CD8-positive, alpha-beta memory T cell (primary cell): ENCODE results near the gene NRF1. TPM values are rescaled to one million over a fixed set of nuclear protein-coding genes. Genes with fewer than 3 reads are reported as not detected.
"Not testable (repeated sequence)": the region's sequence is repeated elsewhere in the genome, so short reads cannot be mapped to it uniquely, and the experiment has no call there.

ENCODE experiments used
- CTCF ChIA-PET: fragments of 350-600 bp; sonication (Branson Sonifier 250); formaldehyde crosslinking; loops from one replicate; lab custom pipeline; 2021; ENCODE audit warnings: antibody characterized with exemption; lab: Charles Lee
- POLR2A ChIA-PET: fragments of 350-600 bp; sonication (Branson Sonifier 250); formaldehyde crosslinking; loops from one replicate; lab custom pipeline; 2021; ENCODE audit warnings: antibody characterized with exemption; lab: Charles Lee
- DNase-seq, 5 donors: peaks; one replicate each; pipeline versions ENCODE4 v3.0.0 to v3.0.0-alpha.2; 2020 to 2022; ENCODE audit warnings: mixed read lengths in 1 of 5
- H3K27ac ChIP-seq: one replicate; pipeline ENCODE4 v1.7.0; 2013; ENCODE audit warnings: low read depth, mild to moderate bottlenecking, low read length, moderate library complexity
- H3K27me3 ChIP-seq: 2 replicates; pipeline ENCODE4 v1.7.0; 2013; ENCODE audit warnings: low read length, mild to moderate bottlenecking; ENCODE audit not compliant: insufficient read depth, poor library complexity, severe bottlenecking
- H3K36me3 ChIP-seq: 2 replicates; pipeline ENCODE4 v1.7.0; 2013; ENCODE audit warnings: mild to moderate bottlenecking, low read length, moderate library complexity; ENCODE audit not compliant: insufficient read depth
- H3K4me1 ChIP-seq: 2 replicates; pipeline ENCODE4 v1.7.0; 2013; ENCODE audit warnings: mild to moderate bottlenecking, low read length, moderate library complexity; ENCODE audit not compliant: insufficient read depth
- H3K4me3 ChIP-seq: 2 replicates; pipeline ENCODE4 v1.7.0; 2013; ENCODE audit warnings: mild to moderate bottlenecking, low read length
- H3K9me3 ChIP-seq: 2 replicates; pipeline ENCODE4 v1.7.0; 2013; ENCODE audit warnings: mild to moderate bottlenecking, low read length
- H3K27ac Mint-ChIP-seq, 8 donors: one replicate each; pipeline ENCODE4 v1.8.0; 2020 to 2021; ENCODE audit warnings: mixed read lengths in 8 of 8, mild to moderate bottlenecking in 6 of 8, inconsistent platforms in 3 of 8, moderate library complexity in 3 of 8
- H3K27me3 Mint-ChIP-seq, 2 donors: one replicate each; pipeline ENCODE4 v1.8.0; 2020 to 2021; ENCODE audit warnings: mixed read lengths in 2 of 2, mild to moderate bottlenecking in 1 of 2, moderate library complexity in 1 of 2
- H3K36me3 Mint-ChIP-seq, 3 donors: one replicate each; pipeline ENCODE4 v1.8.0; 2020 to 2021; ENCODE audit warnings: mixed read lengths in 3 of 3, inconsistent platforms in 1 of 3, mild to moderate bottlenecking in 1 of 3
- H3K4me1 Mint-ChIP-seq, 3 donors: one replicate each; pipeline ENCODE4 v1.8.0; 2020 to 2021; ENCODE audit warnings: mixed read lengths in 3 of 3, inconsistent platforms in 1 of 3, mild to moderate bottlenecking in 1 of 3
- H3K4me3 Mint-ChIP-seq, 7 donors: one replicate each; pipeline ENCODE4 v1.8.0; 2020 to 2021; ENCODE audit warnings: mixed read lengths in 7 of 7, mild to moderate bottlenecking in 6 of 7, moderate library complexity in 4 of 7, inconsistent platforms in 2 of 7
- H3K9me3 Mint-ChIP-seq, 5 donors: one replicate each; pipeline ENCODE4 v1.8.0; 2020 to 2022; ENCODE audit warnings: mixed read lengths in 5 of 5, mild to moderate bottlenecking in 3 of 5, moderate library complexity in 2 of 5, inconsistent platforms in 1 of 5
- polyA plus RNA-seq: library from polyadenylated mRNA; unstranded; fragments of 300-500 nt; fragmentation: Illumina TruSeq; gene quantifications from one replicate; pipeline ENCODE4 v1.2.3, GENCODE V29; 2021
- total RNA-seq, 2 experiments: library from RNA; stranded (reverse); gene quantifications; one replicate each; pipeline ENCODE4 v1.2.3, GENCODE V29; 2021

NRF1 gene
- total and polyA plus RNA-seq, 3 experiments from 2014 or later: 22.6 to 23.7 (median 23.3) TPM

GRCh38 chr7:129574487-129574886 lies 37.0 kb upstream of the NRF1 start:
- H3K4me3 ChIP-seq: no peak overlapping the region
- ChIA-PET POLR2A (no interaction called here), CTCF (no interaction called here)

GRCh38 chr7:129575699-129576098 lies 35.8 kb upstream of the NRF1 start:
- Mint-ChIP-seq H3K27me3 (peaks cover 0 to 4% of the 10 kb centered on the region in 2 donors), H3K4me3 (no peak overlapping the region), H3K36me3 (peaks cover 0 to 20% (median 0%) of the 10 kb centered on the region in 3 donors), H3K9me3 (peaks cover 0 to 16% (median 12%) of the 10 kb centered on the region in 5 donors), H3K4me1 (no peaks in the 10 kb centered on the region), H3K27ac (no peak overlapping the region)
- no peak for DNase-seq
- ChIA-PET CTCF (no interaction called here), POLR2A (no interaction called here)
- H3K4me3 ChIP-seq: no peak overlapping the region
- no peaks in the 10 kb centered on the region for H3K27me3 ChIP-seq
- H3K36me3 ChIP-seq: no peaks in the 10 kb centered on the region
- peaks cover 6% of the 10 kb centered on the region for H3K9me3 ChIP-seq
- H3K27ac ChIP-seq: no peak overlapping the region
- H3K4me1 ChIP-seq: no peaks in the 10 kb centered on the region

More at GRCh38 chr7:129574487-129574886, 37.0 kb upstream of the NRF1 start:
- H3K9me3 Mint-ChIP-seq: peaks cover 0 to 16% (median 12%) of the 10 kb centered on the region in 5 donors
- H3K36me3 Mint-ChIP-seq: peaks cover 0 to 18% (median 0%) of the 10 kb centered on the region in 3 donors
- H3K4me3 Mint-ChIP-seq: no peak overlapping the region
- H3K27me3 ChIP-seq: no peaks in the 10 kb centered on the region
- H3K27ac Mint-ChIP-seq: no peak overlapping the region
- H3K27me3 Mint-ChIP-seq: peaks cover 0 to 9% of the 10 kb centered on the region in 2 donors
- no peaks in the 10 kb centered on the region for H3K4me1 Mint-ChIP-seq
- no peaks in the 10 kb centered on the region for H3K36me3 ChIP-seq
- H3K27ac ChIP-seq: no peak overlapping the region
- H3K4me1 ChIP-seq: no peaks in the 10 kb centered on the region
- DNase-seq: no peak
- peaks cover 6% of the 10 kb centered on the region for H3K9me3 ChIP-seq

GRCh38 chr7:129576138-129576537 lies 35.4 kb upstream of the NRF1 start:
- H3K27ac Mint-ChIP-seq: no peak overlapping the region
- CTCF ChIA-PET: no interaction called here

GRCh38 chr7:129578829-129579228 lies 32.7 kb upstream of the NRF1 start:
- Histone ChIP-seq H3K27me3 (no peaks in the 10 kb centered on the region), H3K36me3 (no peaks in the 10 kb centered on the region), H3K4me3 (no peak overlapping the region), H3K9me3 (peaks cover 6% of the 10 kb centered on the region), H3K27ac (no peak overlapping the region), H3K4me1 (no peaks in the 10 kb centered on the region)
- POLR2A ChIA-PET: no interaction called here
- Mint-ChIP-seq H3K9me3 (peaks cover 0 to 16% (median 12%) of the 10 kb centered on the region in 5 donors), H3K4me3 (no peak overlapping the region), H3K27ac (no peak overlapping the region), H3K36me3 (peaks cover 0 to 25% (median 0%) of the 10 kb centered on the region in 3 donors), H3K27me3 (no peaks in the 10 kb centered on the region), H3K4me1 (no peaks in the 10 kb centered on the region)
- no peak for DNase-seq
- CTCF ChIA-PET: no interaction called here

More at GRCh38 chr7:129576138-129576537, 35.4 kb upstream of the NRF1 start:
- Mint-ChIP-seq H3K9me3 (peaks cover 0 to 16% (median 12%) of the 10 kb centered on the region in 5 donors), H3K27me3 (peaks cover 0 to 2% of the 10 kb centered on the region in 2 donors), H3K36me3 (peaks cover 0 to 20% (median 0%) of the 10 kb centered on the region in 3 donors), H3K4me3 (no peak overlapping the region), H3K4me1 (no peaks in the 10 kb centered on the region)
- H3K9me3 ChIP-seq: peaks cover 6% of the 10 kb centered on the region
- POLR2A ChIA-PET: no interaction called here
- no peaks in the 10 kb centered on the region for H3K36me3 ChIP-seq
- H3K27ac ChIP-seq: no peak overlapping the region
- H3K4me3 ChIP-seq: no peak overlapping the region
- H3K27me3 ChIP-seq: no peaks in the 10 kb centered on the region
- DNase-seq: no peak
- H3K4me1 ChIP-seq: no peaks in the 10 kb centered on the region

- H3K9me3 ChIP-seq: peaks cover 13% of the 10 kb centered on the region
- Mint-ChIP-seq H3K27me3 (peaks cover 11 to 22% of the 10 kb centered on the region in 2 donors), H3K9me3 (peaks cover 23 to 42% (median 36%) of the 10 kb centered on the region in 5 donors), H3K36me3 (peaks cover 2 to 40% (median 3%) of the 10 kb centered on the region in 3 donors)
- H3K4me3 Mint-ChIP-seq, H3K4me1 Mint-ChIP-seq, H3K27ac Mint-ChIP-seq, H3K27ac ChIP-seq, H3K36me3 ChIP-seq, H3K27me3 ChIP-seq, H3K4me3 ChIP-seq, POLR2A ChIA-PET, DNase-seq, H3K4me1 ChIP-seq: not testable (repeated sequence)
- CTCF ChIA-PET: interaction anchor here (1.2 kb wide), 1 partner anchor 39 kb away, joined by 3 read pairs; no protein-coding TSS in a partner anchor
Measured at GRCh38 chr7:129586179-129586578, 25.3 kb upstream of the NRF1 start.

- Mint-ChIP-seq H3K36me3 (peaks cover 2 to 37% (median 3%) of the 10 kb centered on the region in 3 donors), H3K4me1 (no peaks in the 10 kb centered on the region), H3K4me3 (no peak overlapping the region), H3K9me3 (peaks cover 23 to 42% (median 36%) of the 10 kb centered on the region in 5 donors), H3K27ac (no peak overlapping the region), H3K27me3 (peaks cover 19 to 30% of the 10 kb centered on the region in 2 donors)
- ChIA-PET POLR2A (no interaction called here), CTCF (no interaction called here)
- Histone ChIP-seq H3K4me3 (no peak overlapping the region), H3K27me3 (no peaks in the 10 kb centered on the region), H3K27ac (no peak overlapping the region), H3K9me3 (peaks cover 13% of the 10 kb centered on the region), H3K4me1 (no peaks in the 10 kb centered on the region), H3K36me3 (no peaks in the 10 kb centered on the region)
- DNase-seq: no peak
Measured at GRCh38 chr7:129588268-129588667, 23.3 kb upstream of the NRF1 start.

- Mint-ChIP-seq H3K4me3 (no peak overlapping the region), H3K36me3 (peaks cover 0 to 11% (median 3%) of the 10 kb centered on the region in 3 donors), H3K4me1 (peaks cover 0 to 5% (median 2%) of the 10 kb centered on the region in 3 donors), H3K9me3 (peaks cover 5 to 16% (median 12%) of the 10 kb centered on the region in 5 donors), H3K27me3 (peaks cover 23 to 32% of the 10 kb centered on the region in 2 donors), H3K27ac (no peak overlapping the region)
- ChIA-PET CTCF (no interaction called here), POLR2A (no interaction called here)
- peaks cover 6% of the 10 kb centered on the region for H3K9me3 ChIP-seq
- DNase-seq: no peak
- no peak overlapping the region for H3K27ac ChIP-seq
- no peak overlapping the region for H3K4me3 ChIP-seq
- H3K27me3 ChIP-seq: no peaks in the 10 kb centered on the region
- H3K36me3 ChIP-seq: no peaks in the 10 kb centered on the region
- H3K4me1 ChIP-seq: no peaks in the 10 kb centered on the region
Measured at GRCh38 chr7:129591868-129592267, 19.7 kb upstream of the NRF1 start.

- H3K4me1 Mint-ChIP-seq, POLR2A ChIA-PET, H3K36me3 Mint-ChIP-seq, H3K36me3 ChIP-seq, H3K4me1 ChIP-seq, DNase-seq, H3K9me3 Mint-ChIP-seq, H3K4me3 Mint-ChIP-seq, H3K27ac Mint-ChIP-seq, H3K27me3 ChIP-seq, H3K4me3 ChIP-seq, H3K9me3 ChIP-seq, CTCF ChIA-PET, H3K27ac ChIP-seq: not testable (repeated sequence)
- peaks cover 10 to 14% of the 10 kb centered on the region in 2 donors for H3K27me3 Mint-ChIP-seq
Measured at GRCh38 chr7:129596386-129596785, 15.1 kb upstream of the NRF1 start.
